Measurements from ENCODE around the gene RPL18.

DNA sequence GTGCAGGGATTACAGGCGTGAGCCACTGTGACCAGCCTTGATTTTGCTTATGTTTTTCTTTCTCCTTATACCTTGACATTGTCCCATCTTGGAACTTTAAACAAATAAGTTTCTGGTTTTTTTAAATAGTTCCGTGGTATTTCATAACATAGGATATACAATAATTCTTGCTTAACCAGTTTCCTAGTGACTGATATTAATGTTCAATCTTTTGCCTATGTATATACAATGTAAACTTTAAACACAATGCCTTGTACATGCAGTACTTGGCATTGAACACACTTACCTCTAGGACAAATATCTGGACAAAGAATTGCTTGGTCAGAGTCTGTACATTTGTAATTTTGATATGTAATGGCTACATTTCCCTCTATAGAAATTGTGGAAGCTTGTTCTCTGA is 36.8 kb downstream of the RPL18 start:
- TF ChIP-seq EZH2phosphoT487 (IDR thresholded peaks at IDR 0.05; ENCODE audit: insufficient read depth, low read depth) = no peak
- TF ChIP-seq EZH2 (IDR thresholded peaks at IDR 0.05; ENCODE audit: insufficient read depth, poor library complexity, severe bottlenecking) = no peak
